A673 (cell line): ENCODE results near the gene SPON1. TPM values are rescaled to one million over a fixed set of nuclear protein-coding genes. Genes with fewer than 3 reads are reported as not detected.
A peak's percentile ranks its signal among the peaks of the same experiment; 100 is the strongest.

Experiments used
- BruUV-seq: library from RNA; stranded (reverse); fragments of 400-500 nt; replicated peaks from 2 replicates; lab custom pipeline; 2021; lab: Mats Ljungman, UMichigan
- CTCF ChIA-PET: fragments of 300-600 bp; sonication (Branson Sonifier 250); formaldehyde crosslinking; loops from one replicate; lab custom pipeline; 2022; ENCODE audit warnings: antibody characterized with exemption; lab: Charles Lee
- POLR2A ChIA-PET: fragments of 300-600 bp; sonication (Branson Sonifier 250); formaldehyde crosslinking; loops from one replicate; lab custom pipeline; 2022; ENCODE audit warnings: antibody characterized with exemption; ENCODE audit not compliant: low non-redundant PET; lab: Charles Lee
- DNase-seq: peaks from one replicate; pipeline ENCODE4 v3.0.0-alpha.2; 2015; ENCODE audit warnings: low spot score
- H3K27ac ChIP-seq: fragments of 200-600 bp; sonication (generic); 2 replicates; pipeline ENCODE4 v1.5.1; 2016; ENCODE audit warnings: mixed run types, low read depth, mild to moderate bottlenecking, mixed read lengths, antibody characterized with exemption, low read length; ENCODE audit not compliant: poor library complexity, severe bottlenecking
- H3K27me3 ChIP-seq: fragments of 200-600 bp; sonication (generic); replicated peaks from 2 replicates; pipeline ENCODE4 v1.6.1; 2017; ENCODE audit warnings: mixed run types, low read depth, mild to moderate bottlenecking, mixed read lengths, antibody characterized with exemption, low read length; ENCODE audit not compliant: insufficient read depth, poor library complexity
- H3K36me3 ChIP-seq: fragments of 200-600 bp; sonication (generic); 2 replicates; pipeline ENCODE4 v1.6.1; 2016; ENCODE audit warnings: mixed run types, mild to moderate bottlenecking, mixed read lengths, antibody characterized with exemption, low read length; ENCODE audit not compliant: insufficient read depth, poor library complexity, severe bottlenecking
- H3K4me1 ChIP-seq: fragments of 200-600 bp; sonication (generic); 2 replicates; pipeline ENCODE4 v1.6.1; 2017; ENCODE audit warnings: mixed run types, mild to moderate bottlenecking, mixed read lengths, antibody characterized with exemption, low read length; ENCODE audit not compliant: insufficient read depth, poor library complexity, severe bottlenecking
- H3K4me3 ChIP-seq: fragments of 200-600 bp; sonication (generic); 2 replicates; pipeline ENCODE4 v1.5.1; 2016; ENCODE audit warnings: low read depth, mixed run types, mild to moderate bottlenecking, mixed read lengths, low read length; ENCODE audit not compliant: poor library complexity, severe bottlenecking
- H3K9me3 ChIP-seq: fragments of 200-600 bp; sonication (generic); 2 replicates; pipeline ENCODE4 v1.6.1; 2016; ENCODE audit warnings: mixed run types, low read depth, mild to moderate bottlenecking, mixed read lengths, antibody characterized with exemption, low read length; ENCODE audit not compliant: poor library complexity, severe bottlenecking
- EZH2 ChIP-seq: fragments of 200-600 bp; sonication (generic); IDR thresholded peaks from 2 replicates; pipeline ENCODE4 v1.6.1; 2017; ENCODE audit warnings: borderline replicate concordance, low read depth, mild to moderate bottlenecking, mixed read lengths, antibody characterized with exemption, low read length; ENCODE audit not compliant: poor library complexity, severe bottlenecking
- intact Hi-C: fragments of 100-400 bp; cut with micrococcal nuclease; formaldehyde crosslinking; loops from one replicate; pipeline ENCODE4 v1.10.0; 2022; ENCODE audit not compliant: unreplicated experiment
- total RNA-seq: library from RNA; stranded (reverse); gene quantifications from 2 replicates; pipeline ENCODE4 v1.2.3, GENCODE V29; 2021
- TF ChIP-seq, protein P1 (sequence below): fragments of 300-800, 200-600 bp; sonication (generic); conservative IDR thresholded peaks from 2 replicates; pipeline ENCODE4 v1.5.1; 2017; ENCODE audit warnings: low read depth, mild to moderate bottlenecking, antibody characterized with exemption, low read length, moderate library complexity, mixed read lengths

Gene SPON1
- total RNA-seq, 1 experiment from 2014 or later = not detected

DNA sequence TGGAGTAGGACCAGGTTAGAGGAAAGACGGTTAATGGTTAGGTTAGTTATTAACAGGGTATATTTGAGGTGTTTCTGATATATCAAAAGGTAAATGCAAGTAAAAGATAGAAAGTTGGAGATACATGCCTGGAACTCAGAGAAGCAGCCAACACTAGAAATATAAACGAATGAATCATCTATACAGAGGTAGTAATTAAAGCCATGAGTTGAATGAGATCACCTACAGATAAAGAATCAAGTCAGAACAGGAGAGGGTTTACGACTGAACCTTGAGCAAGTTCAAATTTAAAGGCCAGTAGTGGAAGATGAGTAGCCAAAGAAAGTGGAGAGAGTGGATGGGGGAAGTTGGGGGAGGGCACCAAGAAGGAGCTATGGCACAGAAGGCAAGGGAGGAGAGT is 73.9 kb downstream of the SPON1 start:
- Histone ChIP-seq H3K27ac (no peak overlapping the region), H3K9me3 (no peaks in the 10 kb centered on the region), H3K36me3 (no peaks in the 10 kb centered on the region), H3K4me1 (no peaks in the 10 kb centered on the region), H3K4me3 (no peak overlapping the region), H3K27me3 (no peaks in the 10 kb centered on the region)
- POLR2A ChIA-PET = no interaction called here
- TF ChIP-seq EZH2 = no peak
- TF ChIP-seq, protein P1, sequence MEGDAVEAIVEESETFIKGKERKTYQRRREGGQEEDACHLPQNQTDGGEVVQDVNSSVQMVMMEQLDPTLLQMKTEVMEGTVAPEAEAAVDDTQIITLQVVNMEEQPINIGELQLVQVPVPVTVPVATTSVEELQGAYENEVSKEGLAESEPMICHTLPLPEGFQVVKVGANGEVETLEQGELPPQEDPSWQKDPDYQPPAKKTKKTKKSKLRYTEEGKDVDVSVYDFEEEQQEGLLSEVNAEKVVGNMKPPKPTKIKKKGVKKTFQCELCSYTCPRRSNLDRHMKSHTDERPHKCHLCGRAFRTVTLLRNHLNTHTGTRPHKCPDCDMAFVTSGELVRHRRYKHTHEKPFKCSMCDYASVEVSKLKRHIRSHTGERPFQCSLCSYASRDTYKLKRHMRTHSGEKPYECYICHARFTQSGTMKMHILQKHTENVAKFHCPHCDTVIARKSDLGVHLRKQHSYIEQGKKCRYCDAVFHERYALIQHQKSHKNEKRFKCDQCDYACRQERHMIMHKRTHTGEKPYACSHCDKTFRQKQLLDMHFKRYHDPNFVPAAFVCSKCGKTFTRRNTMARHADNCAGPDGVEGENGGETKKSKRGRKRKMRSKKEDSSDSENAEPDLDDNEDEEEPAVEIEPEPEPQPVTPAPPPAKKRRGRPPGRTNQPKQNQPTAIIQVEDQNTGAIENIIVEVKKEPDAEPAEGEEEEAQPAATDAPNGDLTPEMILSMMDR = no peak
- BruUV-seq = no TSS peak
- CTCF ChIA-PET = no interaction called here
- no peak for DNase-seq
- intact Hi-C loops = no loop called here

GRCh38 chr11:14041040-14041439 is 78.5 kb downstream of the SPON1 start:
- TF ChIP-seq EZH2 = no peak
- TF ChIP-seq, protein P1 = peak; percentile 12; the same call in 1 of the 2 replicates
- DNase-seq = no peak
- ChIA-PET CTCF (no interaction called here), POLR2A (no interaction called here)
- Histone ChIP-seq H3K27ac (no peak overlapping the region), H3K4me1 (no peaks in the 10 kb centered on the region), H3K4me3 (no peak overlapping the region), H3K27me3 (no peaks in the 10 kb centered on the region), H3K36me3 (no peaks in the 10 kb centered on the region), H3K9me3 (no peaks in the 10 kb centered on the region)
- intact Hi-C loops = no loop called here
- no TSS peak for BruUV-seq

GRCh38 chr11:14041565-14041964 is 79.0 kb downstream of the SPON1 start:
- ChIA-PET CTCF (no interaction called here), POLR2A (no interaction called here)
- H3K9me3 ChIP-seq = no peaks in the 10 kb centered on the region
- H3K36me3 ChIP-seq = no peaks in the 10 kb centered on the region
- no peaks in the 10 kb centered on the region for H3K4me1 ChIP-seq
- no peaks in the 10 kb centered on the region for H3K27me3 ChIP-seq
- intact Hi-C loops = no loop called here
- BruUV-seq = no TSS peak
- H3K27ac ChIP-seq = no peak overlapping the region
- TF ChIP-seq, protein P1 = no peak
- no peak for TF ChIP-seq EZH2
- no peak overlapping the region for H3K4me3 ChIP-seq
- no peak for DNase-seq
